Progenitor cell of endocrine pancreas (in vitro differentiated cells): ENCODE data around the gene CTH. TPM values are rescaled to one million over a fixed set of nuclear protein-coding genes. Genes with fewer than 3 reads are reported as not detected.
"Not testable (repeated sequence)": the region's sequence is repeated elsewhere in the genome, so short reads cannot be mapped to it uniquely, and the experiment has no call there.

ENCODE experiments used
- DNase-seq: peaks from one replicate; pipeline ENCODE4 v3.0.0; 2021; ENCODE audit warnings: low spot score; ENCODE audit not compliant: unreplicated experiment
- H3K27ac Mint-ChIP-seq: 2 replicates; pipeline ENCODE4 v1.8.0; 2021; ENCODE audit warnings: mild to moderate bottlenecking, moderate library complexity, mixed read lengths
- H3K27me3 Mint-ChIP-seq: 2 replicates; pipeline ENCODE4 v1.8.0; 2021; ENCODE audit warnings: mixed read lengths
- H3K36me3 Mint-ChIP-seq: 2 replicates; pipeline ENCODE4 v1.8.0; 2022; ENCODE audit warnings: mixed read lengths; ENCODE audit not compliant: insufficient read depth
- H3K4me1 Mint-ChIP-seq: 2 replicates; pipeline ENCODE4 v1.8.0; 2021; ENCODE audit warnings: low read depth, mixed read lengths
- H3K4me3 Mint-ChIP-seq: 2 replicates; pipeline ENCODE4 v1.8.0; 2021; ENCODE audit warnings: low read depth, mild to moderate bottlenecking, moderate library complexity, mixed read lengths
- H3K9me3 Mint-ChIP-seq: 2 replicates; pipeline ENCODE4 v1.8.0; 2021; ENCODE audit warnings: low read depth, mixed read lengths
- total RNA-seq: library from RNA; stranded (reverse); gene quantifications from 2 replicates; pipeline ENCODE4 v1.2.1, GENCODE V29; 2021
- TF ChIP-seq, protein P1 (sequence below): fragments of 200-600 bp; sonication (generic); IDR thresholded peaks from one replicate; pipeline ENCODE4 v1.5.0; 2021; ENCODE audit warnings: antibody characterized with exemption, mild to moderate bottlenecking; ENCODE audit not compliant: unreplicated experiment

Gene CTH
- total RNA-seq, 1 donor from 2014 or later = 17.3 TPM

DNA sequence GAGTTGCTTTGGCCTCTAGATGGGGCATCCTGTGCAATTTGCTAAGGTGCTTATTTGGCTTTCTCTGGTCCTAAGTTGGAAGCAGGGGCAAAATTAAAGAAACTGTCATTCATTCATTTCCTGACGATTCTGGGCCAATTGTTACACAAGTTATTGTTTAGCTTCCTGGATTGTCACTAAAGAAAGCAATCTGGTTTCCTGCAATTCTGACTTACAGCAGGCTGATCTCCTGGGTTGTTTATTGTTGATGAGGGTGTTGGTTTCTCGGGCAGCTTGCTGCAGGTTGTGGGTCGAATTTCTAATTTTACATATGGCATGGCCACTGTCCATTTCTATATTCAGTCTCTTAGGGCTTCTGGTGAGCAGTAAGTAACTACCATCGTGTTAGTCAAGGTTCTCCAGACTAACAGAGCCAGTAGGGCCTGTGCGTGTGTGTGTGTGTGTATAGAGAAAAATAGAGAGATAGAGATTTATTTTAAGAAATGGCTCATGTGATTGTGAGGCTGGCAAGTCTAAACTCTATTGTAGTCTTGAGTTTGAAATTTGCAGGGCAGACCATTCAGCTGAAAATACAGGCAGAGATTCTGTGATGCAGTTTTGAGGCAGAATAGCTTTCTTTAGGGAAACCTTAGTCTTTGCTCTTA is 30.4 kb downstream of the CTH start:
- DNase-seq = no peak
- peaks cover 4% of the 10 kb centered on the region for H3K36me3 Mint-ChIP-seq
- H3K27ac Mint-ChIP-seq = no peak overlapping the region
- H3K27me3 Mint-ChIP-seq = no peaks in the 10 kb centered on the region
- H3K4me1 Mint-ChIP-seq = no peaks in the 10 kb centered on the region
- TF ChIP-seq, protein P1, sequence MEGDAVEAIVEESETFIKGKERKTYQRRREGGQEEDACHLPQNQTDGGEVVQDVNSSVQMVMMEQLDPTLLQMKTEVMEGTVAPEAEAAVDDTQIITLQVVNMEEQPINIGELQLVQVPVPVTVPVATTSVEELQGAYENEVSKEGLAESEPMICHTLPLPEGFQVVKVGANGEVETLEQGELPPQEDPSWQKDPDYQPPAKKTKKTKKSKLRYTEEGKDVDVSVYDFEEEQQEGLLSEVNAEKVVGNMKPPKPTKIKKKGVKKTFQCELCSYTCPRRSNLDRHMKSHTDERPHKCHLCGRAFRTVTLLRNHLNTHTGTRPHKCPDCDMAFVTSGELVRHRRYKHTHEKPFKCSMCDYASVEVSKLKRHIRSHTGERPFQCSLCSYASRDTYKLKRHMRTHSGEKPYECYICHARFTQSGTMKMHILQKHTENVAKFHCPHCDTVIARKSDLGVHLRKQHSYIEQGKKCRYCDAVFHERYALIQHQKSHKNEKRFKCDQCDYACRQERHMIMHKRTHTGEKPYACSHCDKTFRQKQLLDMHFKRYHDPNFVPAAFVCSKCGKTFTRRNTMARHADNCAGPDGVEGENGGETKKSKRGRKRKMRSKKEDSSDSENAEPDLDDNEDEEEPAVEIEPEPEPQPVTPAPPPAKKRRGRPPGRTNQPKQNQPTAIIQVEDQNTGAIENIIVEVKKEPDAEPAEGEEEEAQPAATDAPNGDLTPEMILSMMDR = no peak
- H3K9me3 Mint-ChIP-seq = no peaks in the 10 kb centered on the region
- no peak overlapping the region for H3K4me3 Mint-ChIP-seq

GRCh38 chr1:70442490-70442889 is 31.4 kb downstream of the CTH start:
- Mint-ChIP-seq H3K4me3 (no peak overlapping the region), H3K9me3 (no peaks in the 10 kb centered on the region), H3K27me3 (no peaks in the 10 kb centered on the region), H3K36me3 (peaks cover 4% of the 10 kb centered on the region), H3K27ac (no peak overlapping the region), H3K4me1 (no peaks in the 10 kb centered on the region)
- TF ChIP-seq, protein P1 = no peak
- DNase-seq = no peak

GRCh38 chr1:70443739-70444138 is 32.7 kb downstream of the CTH start:
- Mint-ChIP-seq H3K9me3 (no peaks in the 10 kb centered on the region), H3K4me1 (no peaks in the 10 kb centered on the region), H3K27me3 (no peaks in the 10 kb centered on the region), H3K36me3 (peaks cover 4% of the 10 kb centered on the region), H3K4me3 (no peak overlapping the region), H3K27ac (no peak overlapping the region)
- TF ChIP-seq, protein P1 = no peak
- no peak for DNase-seq

GRCh38 chr1:70449049-70449448 is 38.0 kb downstream of the CTH start:
- no peaks in the 10 kb centered on the region for H3K4me1 Mint-ChIP-seq
- H3K9me3 Mint-ChIP-seq = no peaks in the 10 kb centered on the region
- TF ChIP-seq, protein P1 = no peak
- no peak overlapping the region for H3K4me3 Mint-ChIP-seq
- no peak overlapping the region for H3K27ac Mint-ChIP-seq
- H3K36me3 Mint-ChIP-seq = no peaks in the 10 kb centered on the region
- no peak for DNase-seq
- no peaks in the 10 kb centered on the region for H3K27me3 Mint-ChIP-seq

GRCh38 chr1:70452164-70452939 is 41.3 kb downstream of the CTH start:
- H3K4me3 Mint-ChIP-seq, H3K27me3 Mint-ChIP-seq, DNase-seq, H3K27ac Mint-ChIP-seq, H3K4me1 Mint-ChIP-seq, H3K9me3 Mint-ChIP-seq, H3K36me3 Mint-ChIP-seq: not testable (repeated sequence)
